Left ventricle myocardium inferior (tissue), 1 donor: Measurements from ENCODE around the gene TECR. TPM values are rescaled to one million over a fixed set of nuclear protein-coding genes. Genes with fewer than 3 reads are reported as not detected.
A peak's percentile ranks its signal among the peaks of the same experiment; 100 is the strongest.

Experiments used
- DNase-seq: peaks from one replicate; pipeline ENCODE4 v3.0.0-alpha.2; 2020
- H3K27ac ChIP-seq: fragments of 200-600 bp; replicated peaks from 2 replicates; pipeline ENCODE4 v1.8.0; 2021
- H3K27me3 ChIP-seq: fragments of 200-600 bp; 2 replicates; pipeline ENCODE4 v1.8.0; 2021; ENCODE audit warnings: low read depth
- H3K36me3 ChIP-seq: fragments of 200-600 bp; 2 replicates; pipeline ENCODE4 v1.8.0; 2021
- H3K4me1 ChIP-seq: fragments of 200-600 bp; 2 replicates; pipeline ENCODE4 v1.8.0; 2021
- H3K4me3 ChIP-seq: fragments of 200-600 bp; 2 replicates; pipeline ENCODE4 v1.8.0; 2021; ENCODE audit warnings: mild to moderate bottlenecking, moderate library complexity
- H3K9me3 ChIP-seq: fragments of 200-600 bp; replicated peaks from 2 replicates; pipeline ENCODE4 v1.8.0; 2021
- CTCF ChIP-seq: fragments of 200-600 bp; IDR thresholded peaks from 2 replicates; pipeline ENCODE4 v1.8.0; 2021; ENCODE audit warnings: antibody characterized with exemption, mild to moderate bottlenecking, borderline replicate concordance
- intact Hi-C: fragments of 100-400 bp; cut with micrococcal nuclease; formaldehyde crosslinking; loops from one replicate; pipeline ENCODE4 v1.11.0; 2022
- total RNA-seq: library from RNA; stranded (reverse); fragmentation: NEBNext Ultra II Directional; extraction: Animal tissue kit (Norgen Biotek cat#: 25700); gene quantifications from one replicate; pipeline ENCODE4 v1.2.1, GENCODE V29; 2021
- donor health status: DM: no; HTN: yes; CAD: no; lungs with severe emphysema.

TECR gene
- total RNA-seq, 1 donor from 2014 or later, result 69.3 TPM

- Histone ChIP-seq H3K27me3 (no peaks in the 10 kb centered on the region), H3K27ac (peak overlapping the region; percentile 30), H3K36me3 (peaks cover 33% of the 10 kb centered on the region), H3K4me1 (peaks cover 61% of the 10 kb centered on the region), H3K9me3 (no peaks in the 10 kb centered on the region), H3K4me3 (peak overlapping the region; percentile 99)
- TF ChIP-seq CTCF, result no peak
- intact Hi-C loops, result no loop called here
- DNase-seq, result no peak
Observed at GRCh38 chr19:14514215-14514863, 15.1 kb upstream of the TECR start.

GRCh38 chr19:14515501-14516047 lies 13.8 kb upstream of the TECR start:
- no peaks in the 10 kb centered on the region for H3K9me3 ChIP-seq
- no peak for DNase-seq
- no peak for TF ChIP-seq CTCF
- intact Hi-C loops, result no loop called here
- H3K27me3 ChIP-seq, result no peaks in the 10 kb centered on the region
- H3K4me3 ChIP-seq, result peak overlapping the region; percentile 99
- H3K4me1 ChIP-seq, result peaks cover 59% of the 10 kb centered on the region
- peaks cover 33% of the 10 kb centered on the region for H3K36me3 ChIP-seq
- peak overlapping the region; percentile 100 for H3K27ac ChIP-seq

DNA sequence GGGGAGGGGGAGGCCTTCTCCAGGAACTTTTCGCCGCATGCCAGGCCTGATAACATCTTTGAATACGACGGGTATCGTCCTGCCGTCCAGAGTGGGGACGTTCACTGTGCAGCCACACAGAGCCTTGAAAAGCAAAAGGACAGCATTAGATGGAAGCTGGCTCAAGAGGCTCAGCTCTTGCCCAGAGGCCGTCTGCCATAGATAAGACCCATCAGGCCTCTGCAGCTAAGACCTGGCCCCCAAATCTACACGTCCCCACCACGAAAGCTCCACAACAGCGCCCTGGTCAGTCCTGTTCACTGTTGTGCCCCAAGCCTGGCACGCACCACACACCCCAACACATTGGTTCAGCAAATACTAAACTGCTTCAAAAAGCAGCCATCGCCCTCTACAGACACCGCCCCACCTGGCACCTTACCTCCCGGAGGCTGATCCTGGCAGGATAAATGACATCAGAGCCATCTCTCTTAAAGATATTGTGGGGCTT lies 13.3 kb upstream of the TECR start:
- TF ChIP-seq CTCF, result no peak
- H3K4me1 ChIP-seq, result peaks cover 59% of the 10 kb centered on the region

GRCh38 chr19:14516746-14517438 lies 12.5 kb upstream of the TECR start:
- no peaks in the 10 kb centered on the region for H3K27me3 ChIP-seq
- H3K27ac ChIP-seq, result peak overlapping the region; percentile 100
- intact Hi-C loops, result no loop called here
- no peak for TF ChIP-seq CTCF
- peaks cover 59% of the 10 kb centered on the region for H3K4me1 ChIP-seq
- H3K36me3 ChIP-seq, result peaks cover 33% of the 10 kb centered on the region
- DNase-seq, result no peak
- no peaks in the 10 kb centered on the region for H3K9me3 ChIP-seq
- peak overlapping the region; percentile 99 for H3K4me3 ChIP-seq

More for the DNA sequence above, 13.3 kb upstream of the TECR start:
- H3K27ac ChIP-seq, result peak overlapping the region; percentile 100
- H3K36me3 ChIP-seq, result peaks cover 33% of the 10 kb centered on the region
- H3K4me3 ChIP-seq, result peak overlapping the region; percentile 99
- H3K27me3 ChIP-seq, result no peaks in the 10 kb centered on the region
- intact Hi-C loops, result no loop called here
- no peaks in the 10 kb centered on the region for H3K9me3 ChIP-seq
- no peak for DNase-seq

DNA sequence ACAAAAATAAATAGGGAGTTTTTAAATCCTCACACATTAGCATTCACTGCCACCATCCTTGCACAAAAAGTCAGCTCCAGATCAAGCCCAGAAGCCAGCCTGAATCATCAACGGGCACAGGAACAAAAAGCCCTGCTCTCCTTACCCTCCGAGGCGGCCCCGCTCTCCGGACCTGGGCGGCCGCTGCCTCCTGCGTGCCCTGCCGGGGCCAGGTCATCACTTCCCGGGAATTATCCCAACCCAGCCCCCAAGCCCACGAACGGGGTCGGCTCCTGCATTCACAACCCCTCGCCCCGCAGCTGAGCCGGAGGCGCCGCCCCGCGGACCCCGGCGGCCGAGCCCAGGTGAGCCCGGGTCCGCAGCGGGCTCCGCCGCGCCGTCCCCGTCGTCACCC lies 12.0 kb upstream of the TECR start:
- intact Hi-C loops, result no loop called here
- H3K27me3 ChIP-seq, result no peaks in the 10 kb centered on the region
- H3K27ac ChIP-seq, result peak overlapping the region; percentile 100
- H3K4me1 ChIP-seq, result peaks cover 59% of the 10 kb centered on the region
- DNase-seq, result no peak
- H3K36me3 ChIP-seq, result peaks cover 33% of the 10 kb centered on the region
- H3K9me3 ChIP-seq, result no peaks in the 10 kb centered on the region
- peak overlapping the region; percentile 99 for H3K4me3 ChIP-seq
- TF ChIP-seq CTCF, result no peak
